COLO668 (cell line): ENCODE data around the gene SNX17.
"Not testable (repeated sequence)": the region's sequence is repeated elsewhere in the genome, so short reads cannot be mapped to it uniquely, and the experiment has no call there.

Experiments
- DNase-seq: peaks from one replicate; lab custom pipeline; 2025; ENCODE audit not compliant: unreplicated experiment; lab: John Stamatoyannopoulos, UW

SNX17 gene, protein sequence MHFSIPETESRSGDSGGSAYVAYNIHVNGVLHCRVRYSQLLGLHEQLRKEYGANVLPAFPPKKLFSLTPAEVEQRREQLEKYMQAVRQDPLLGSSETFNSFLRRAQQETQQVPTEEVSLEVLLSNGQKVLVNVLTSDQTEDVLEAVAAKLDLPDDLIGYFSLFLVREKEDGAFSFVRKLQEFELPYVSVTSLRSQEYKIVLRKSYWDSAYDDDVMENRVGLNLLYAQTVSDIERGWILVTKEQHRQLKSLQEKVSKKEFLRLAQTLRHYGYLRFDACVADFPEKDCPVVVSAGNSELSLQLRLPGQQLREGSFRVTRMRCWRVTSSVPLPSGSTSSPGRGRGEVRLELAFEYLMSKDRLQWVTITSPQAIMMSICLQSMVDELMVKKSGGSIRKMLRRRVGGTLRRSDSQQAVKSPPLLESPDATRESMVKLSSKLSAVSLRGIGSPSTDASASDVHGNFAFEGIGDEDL

GRCh38 chr2:27370026-27370815 lies at the start of gene SNX17, which contains the start of gene EIF2B4:
Gene SNX17 (plus strand): TSS chr2:27370616. CDS start chr2:27370744, 128 bp downstream.
Gene EIF2B4 (minus strand): TSS chr2:27370338. CDS start chr2:27370314, 24 bp downstream.
- peak; percentile 98 for DNase-seq

- peak; percentile 83 for DNase-seq
These were observed 49.4 kb upstream of the SNX17 start for GRCh38 chr2:27320958-27321543.

- DNase-seq = peak; percentile 33
These were observed 48.1 kb upstream of the SNX17 start for GRCh38 chr2:27322301-27322765.

- peak; percentile 92 for DNase-seq
These were observed 47.4 kb upstream of the SNX17 start, which contains the start of gene MPV17 for GRCh38 chr2:27322766-27323595. Gene MPV17 (minus strand): TSS chr2:27323097. CDS start chr2:27322517, 580 bp downstream.

DNA sequence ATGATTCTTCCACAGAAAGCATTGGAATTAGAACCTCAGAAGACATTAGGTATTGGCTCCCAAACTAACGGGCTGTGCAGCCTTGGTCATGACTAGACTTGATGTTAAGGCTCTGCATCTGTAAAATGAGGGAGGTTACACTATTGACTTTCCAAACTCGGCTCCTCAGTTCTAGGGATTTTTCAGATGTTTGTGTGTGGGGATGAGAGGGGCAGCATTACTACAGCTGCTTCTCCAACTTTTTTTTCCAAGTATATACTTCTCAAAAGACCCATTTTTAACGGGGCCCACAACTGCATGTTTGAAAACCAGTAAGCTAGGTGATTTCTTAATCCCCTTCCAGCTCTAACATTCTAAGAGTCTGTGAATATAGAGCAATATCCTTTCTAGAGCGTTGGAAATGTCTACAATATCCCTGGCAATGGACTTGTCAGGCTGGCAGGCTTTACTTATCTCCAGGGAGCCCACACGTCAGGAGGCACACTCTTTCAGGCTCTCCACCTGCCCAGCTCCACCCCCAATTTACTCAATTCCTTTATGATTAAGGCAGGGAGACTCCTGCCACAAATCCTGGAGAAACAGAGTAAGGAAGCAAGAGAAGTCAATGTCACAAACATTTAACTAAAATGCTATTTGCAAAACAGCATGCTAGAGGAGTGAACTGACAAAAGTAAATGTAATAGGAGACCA lies 46.7 kb upstream of the SNX17 start:
- no peak for DNase-seq

- DNase-seq = no peak
These were observed 45.7 kb upstream of the SNX17 start for GRCh38 chr2:27324720-27325119.

DNA sequence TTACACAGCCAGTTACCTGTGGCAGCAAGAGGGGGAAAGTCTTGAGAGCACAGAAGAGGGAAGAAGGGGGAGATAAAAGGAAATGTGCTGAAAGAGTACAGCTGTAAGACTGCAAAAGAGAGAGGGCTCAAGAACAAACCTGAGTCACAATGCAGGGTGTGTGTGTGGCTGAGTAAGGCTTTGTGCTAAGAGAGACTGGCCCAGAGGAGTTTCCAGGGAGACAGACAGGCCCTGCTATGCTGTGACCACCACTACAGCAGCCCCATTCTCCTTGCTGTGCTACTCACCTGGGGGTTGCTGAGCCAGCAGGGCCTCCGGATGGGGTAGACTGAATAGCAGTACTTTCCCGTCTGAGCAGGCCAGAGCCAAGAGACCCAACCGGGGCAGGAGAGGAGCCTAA lies 35.1 kb upstream of the SNX17 start:
- no peak for DNase-seq

GRCh38 chr2:27336173-27336572 lies 34.2 kb upstream of the SNX17 start:
- DNase-seq = no peak

- no peak for DNase-seq
These were observed 22.8 kb upstream of the SNX17 start for GRCh38 chr2:27347641-27348040.

DNA sequence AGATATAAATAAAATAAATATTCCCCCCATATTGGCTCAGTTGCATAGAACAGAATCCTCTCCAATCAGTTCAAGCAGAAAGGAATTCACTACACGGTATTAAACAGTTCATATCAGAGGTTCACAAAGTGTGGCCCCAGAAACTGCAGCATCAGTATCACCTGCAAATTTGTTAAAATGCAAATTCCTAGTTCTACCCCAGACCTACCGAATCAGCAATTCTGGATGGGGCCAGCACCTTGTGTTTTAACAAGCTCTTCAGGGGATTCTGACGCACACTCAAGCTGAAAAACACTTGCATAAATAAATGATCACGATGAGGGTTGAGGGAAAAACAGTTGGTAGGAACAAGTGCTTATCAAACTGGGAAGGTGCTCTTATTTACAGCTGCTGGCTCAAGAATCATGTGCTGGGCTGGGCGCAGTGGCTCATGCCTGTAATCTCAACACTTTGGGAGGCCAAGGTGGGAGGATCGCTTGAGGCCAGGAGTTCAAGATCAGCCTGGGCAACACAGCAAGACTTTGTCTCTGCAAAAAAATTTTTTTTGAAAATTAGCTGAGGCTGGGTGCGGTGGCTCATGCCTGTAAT lies 20.2 kb upstream of the SNX17 start:
- DNase-seq = no peak

GRCh38 chr2:27351802-27352598 lies 18.4 kb upstream of the SNX17 start:
- no peak for DNase-seq

GRCh38 chr2:27353386-27353761 lies 17.0 kb upstream of the SNX17 start:
- not testable (repeated sequence) for DNase-seq

DNA sequence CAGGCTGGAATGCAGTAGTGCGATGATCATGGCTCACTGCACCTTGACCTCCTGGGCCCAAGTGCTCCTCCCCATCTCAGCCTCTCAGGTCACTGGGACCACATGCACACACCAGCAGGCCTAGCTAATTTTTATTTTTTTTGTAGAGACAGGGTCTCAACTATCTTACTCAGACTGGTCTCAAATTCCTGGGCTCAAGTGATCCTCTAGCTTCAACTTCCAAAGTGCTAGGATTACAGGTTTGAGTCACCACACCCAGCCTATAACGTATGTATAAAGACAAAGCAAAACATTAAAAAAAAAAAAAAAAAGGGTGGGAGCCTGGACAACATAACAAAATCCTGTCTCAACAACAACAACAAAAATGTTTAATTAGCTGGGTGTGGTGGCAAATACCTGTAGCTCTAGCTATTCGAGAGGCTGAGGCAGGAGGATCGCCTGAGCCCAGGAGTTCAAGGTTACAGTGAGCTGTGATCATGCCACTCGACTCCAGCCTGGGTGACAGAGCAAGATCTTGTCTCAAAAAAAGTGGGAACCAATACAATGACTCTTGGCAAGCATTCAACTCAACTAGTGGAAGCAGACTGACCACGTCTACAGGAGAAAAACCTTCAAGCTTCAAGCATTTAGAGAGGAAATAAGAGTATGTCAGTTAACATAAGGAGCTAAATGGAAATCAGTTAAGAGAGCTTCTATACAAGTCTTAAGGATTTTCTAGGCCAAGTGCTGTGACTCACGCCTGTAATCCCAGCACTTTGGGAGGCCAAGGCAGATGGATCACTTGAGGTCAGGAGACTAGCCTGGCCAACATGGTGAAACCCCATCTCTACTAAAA lies 16.4 kb upstream of the SNX17 start:
- no peak for DNase-seq

GRCh38 chr2:27354597-27354927 lies 15.9 kb upstream of the SNX17 start:
- DNase-seq = no peak

GRCh38 chr2:27356056-27356381 lies 14.4 kb upstream of the SNX17 start:
- peak; percentile 71 for DNase-seq

GRCh38 chr2:27356382-27357181 lies 13.8 kb upstream of the SNX17 start, which contains the start of gene GTF3C2:
Gene GTF3C2 (minus strand): TSS chr2:27356764. CDS start chr2:27343554, 13,210 bp downstream.
- peak; percentile 98 for DNase-seq
